Lower lobe of right lung (tissue), 2 donors: Measurements from ENCODE around the gene PCDHGA1. TPM values are rescaled to one million over a fixed set of nuclear protein-coding genes. Genes with fewer than 3 reads are reported as not detected.

Source experiments
- ATAC-seq, 2 donors: fragments of 200-7000 bp; cut with Tn5 transposase; one replicate each; pipeline ENCODE4 v1.9.1; 2020 to 2022; ENCODE audit warnings: mild to moderate bottlenecking in 2 of 2, moderate library complexity in 2 of 2
- DNase-seq: peaks from one replicate; pipeline ENCODE4 v3.0.0-alpha.2; 2020
- H3K27ac ChIP-seq: fragments of 200-600 bp; one replicate; pipeline ENCODE4 v1.8.0; 2022
- H3K27me3 ChIP-seq: fragments of 200-600 bp; one replicate; pipeline ENCODE4 v1.8.0; 2022; ENCODE audit warnings: low read depth
- H3K36me3 ChIP-seq: fragments of 200-600 bp; one replicate; pipeline ENCODE4 v1.8.0; 2022; ENCODE audit warnings: mild to moderate bottlenecking
- H3K4me1 ChIP-seq: fragments of 200-600 bp; one replicate; pipeline ENCODE4 v1.8.0; 2022
- H3K4me3 ChIP-seq: fragments of 200-600 bp; one replicate; pipeline ENCODE4 v1.8.0; 2022; ENCODE audit warnings: mild to moderate bottlenecking
- H3K9me3 ChIP-seq: fragments of 200-600 bp; one replicate; pipeline ENCODE4 v1.8.0; 2022
- intact Hi-C: fragments of 100-400 bp; cut with DNase I; formaldehyde crosslinking; loops from one replicate; pipeline ENCODE4 v1.11.0; 2022
- total RNA-seq: library from RNA; stranded (reverse); fragmentation: NEBNext Ultra II Directional; extraction: Animal tissue kit (Norgen Biotek cat#: 25700); gene quantifications from one replicate; pipeline ENCODE4 v1.2.1, GENCODE V29; 2021
- TF ChIP-seq, protein P1 (sequence below): fragments of 200-600 bp; IDR thresholded peaks from one replicate; pipeline ENCODE4 v1.8.0; 2022; ENCODE audit warnings: antibody characterized with exemption, mild to moderate bottlenecking
- donor health status: DM: no; HTN: yes; CAD: no; lungs with severe emphysema.

The PCDHGA1 gene
- total RNA-seq, 1 donor from 2014 or later: 0.53 TPM

DNA sequence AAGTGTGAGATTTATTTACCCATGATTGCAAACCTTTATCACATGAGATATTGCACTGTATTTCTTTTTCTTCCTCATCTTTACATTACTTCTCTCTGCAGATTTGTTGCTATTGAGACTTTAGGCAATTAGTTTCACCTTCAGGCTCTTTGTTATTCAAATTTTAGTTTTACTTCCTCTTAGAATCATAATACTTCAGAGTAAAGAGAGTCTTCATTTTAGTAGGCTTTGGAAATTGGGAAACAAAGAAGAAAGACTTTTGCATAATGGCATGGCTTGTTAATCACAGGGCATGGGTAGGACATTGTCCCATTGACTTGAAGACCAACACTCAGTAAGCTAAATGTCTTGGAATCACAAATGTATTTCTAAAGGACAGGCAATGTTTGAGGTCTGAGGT lies 32.4 kb downstream of the PCDHGA1 start:
- DNase-seq: no peak
- no peak for ATAC-seq
- Histone ChIP-seq H3K27ac (no peak overlapping the region), H3K4me1 (no peaks in the 10 kb centered on the region), H3K27me3 (peaks cover 49% of the 10 kb centered on the region), H3K4me3 (no peak overlapping the region), H3K36me3 (no peaks in the 10 kb centered on the region), H3K9me3 (peaks cover 80% of the 10 kb centered on the region)
- TF ChIP-seq, protein P1, sequence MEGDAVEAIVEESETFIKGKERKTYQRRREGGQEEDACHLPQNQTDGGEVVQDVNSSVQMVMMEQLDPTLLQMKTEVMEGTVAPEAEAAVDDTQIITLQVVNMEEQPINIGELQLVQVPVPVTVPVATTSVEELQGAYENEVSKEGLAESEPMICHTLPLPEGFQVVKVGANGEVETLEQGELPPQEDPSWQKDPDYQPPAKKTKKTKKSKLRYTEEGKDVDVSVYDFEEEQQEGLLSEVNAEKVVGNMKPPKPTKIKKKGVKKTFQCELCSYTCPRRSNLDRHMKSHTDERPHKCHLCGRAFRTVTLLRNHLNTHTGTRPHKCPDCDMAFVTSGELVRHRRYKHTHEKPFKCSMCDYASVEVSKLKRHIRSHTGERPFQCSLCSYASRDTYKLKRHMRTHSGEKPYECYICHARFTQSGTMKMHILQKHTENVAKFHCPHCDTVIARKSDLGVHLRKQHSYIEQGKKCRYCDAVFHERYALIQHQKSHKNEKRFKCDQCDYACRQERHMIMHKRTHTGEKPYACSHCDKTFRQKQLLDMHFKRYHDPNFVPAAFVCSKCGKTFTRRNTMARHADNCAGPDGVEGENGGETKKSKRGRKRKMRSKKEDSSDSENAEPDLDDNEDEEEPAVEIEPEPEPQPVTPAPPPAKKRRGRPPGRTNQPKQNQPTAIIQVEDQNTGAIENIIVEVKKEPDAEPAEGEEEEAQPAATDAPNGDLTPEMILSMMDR: no peak
- intact Hi-C loops: no loop called here

DNA sequence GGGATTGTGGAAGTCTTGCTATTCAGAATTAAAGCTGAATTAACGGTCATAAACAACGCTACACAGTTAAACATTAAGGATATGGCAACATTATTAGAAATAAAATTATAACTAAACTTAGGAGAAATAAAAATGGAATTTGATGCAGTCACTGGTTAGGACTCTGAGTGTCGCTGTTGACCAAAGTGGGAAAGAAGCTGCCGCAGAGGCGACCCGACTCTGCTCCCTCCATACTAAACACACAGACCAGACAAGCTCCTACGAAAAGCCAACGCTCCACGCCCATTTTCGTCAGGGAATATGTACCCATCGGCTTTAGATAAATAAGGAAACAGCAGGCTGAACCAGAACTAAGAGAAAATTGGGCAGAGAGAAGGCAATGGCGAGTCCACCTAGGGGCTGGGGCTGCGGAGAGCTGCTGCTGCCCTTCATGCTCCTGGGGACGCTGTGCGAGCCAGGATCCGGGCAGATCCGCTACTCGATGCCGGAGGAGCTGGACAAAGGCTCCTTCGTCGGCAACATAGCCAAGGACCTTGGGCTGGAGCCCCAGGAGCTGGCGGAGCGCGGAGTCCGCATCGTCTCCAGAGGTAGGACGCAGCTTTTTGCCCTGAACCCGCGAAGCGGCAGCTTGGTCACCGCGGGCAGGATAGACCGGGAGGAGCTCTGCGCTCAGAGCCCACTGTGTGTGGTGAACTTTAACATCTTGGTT lies 33.8 kb downstream of the PCDHGA1 start, which contains the start of gene PCDHGA5:
Gene PCDHGA5, plus strand, starts transcription at position 211 of the 709 bp plus-strand sequence. Its CDS starts 169 bp downstream, at position 380.
- Histone ChIP-seq H3K4me3 (peak within 1 kb of the TSS; percentile 28), H3K36me3 (no peaks in the 10 kb centered on the region), H3K4me1 (no peaks in the 10 kb centered on the region), H3K27me3 (peaks cover 49% of the 10 kb centered on the region), H3K9me3 (peaks cover 79% of the 10 kb centered on the region), H3K27ac (no peak within 1 kb of the TSS)
- TF ChIP-seq, protein P1: no peak
- DNase-seq (no peak), ATAC-seq (no peak)
- intact Hi-C loops: no loop called here

DNA sequence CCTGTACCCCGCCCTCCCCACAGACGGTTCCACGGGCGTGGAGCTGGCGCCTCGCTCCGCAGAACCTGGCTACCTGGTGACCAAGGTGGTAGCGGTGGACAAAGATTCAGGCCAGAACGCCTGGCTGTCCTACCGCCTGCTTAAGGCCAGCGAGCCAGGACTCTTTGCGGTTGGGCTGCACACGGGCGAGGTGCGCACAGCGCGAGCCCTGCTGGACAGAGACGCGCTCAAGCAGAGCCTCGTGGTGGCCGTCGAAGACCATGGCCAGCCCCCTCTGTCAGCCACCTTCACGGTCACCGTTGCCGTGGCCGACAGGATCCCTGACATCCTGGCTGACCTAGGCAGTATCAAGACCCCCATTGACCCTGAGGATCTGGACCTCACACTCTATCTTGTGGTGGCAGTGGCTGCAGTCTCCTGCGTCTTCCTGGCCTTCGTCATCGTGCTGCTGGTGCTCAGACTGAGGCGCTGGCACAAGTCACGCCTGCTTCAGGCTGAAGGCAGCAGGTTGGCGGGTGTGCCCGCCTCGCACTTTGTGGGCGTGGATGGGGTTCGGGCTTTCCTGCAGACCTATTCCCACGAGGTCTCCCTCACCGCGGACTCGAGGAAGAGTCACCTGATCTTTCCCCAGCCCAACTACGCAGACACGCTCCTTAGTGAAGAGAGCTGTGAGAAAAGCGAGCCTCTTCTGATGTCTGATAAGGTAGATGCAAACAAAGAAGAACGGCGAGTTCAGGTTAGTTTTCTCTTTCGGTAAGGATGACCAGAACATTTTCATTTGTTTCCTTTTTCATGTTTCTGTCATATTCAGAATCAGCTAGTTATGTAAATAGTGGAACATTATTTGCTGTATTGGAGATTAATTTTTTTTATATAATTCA lies 35.9 kb downstream of the PCDHGA1 start:
- H3K27ac ChIP-seq: no peak overlapping the region
- H3K27me3 ChIP-seq: peaks cover 47% of the 10 kb centered on the region
- H3K36me3 ChIP-seq: no peaks in the 10 kb centered on the region
- no peak overlapping the region for H3K4me3 ChIP-seq
- ATAC-seq: no peak
- DNase-seq: no peak
- intact Hi-C loops: no loop called here
- TF ChIP-seq, protein P1: no peak
- H3K4me1 ChIP-seq: no peaks in the 10 kb centered on the region
- H3K9me3 ChIP-seq: peaks cover 80% of the 10 kb centered on the region

DNA sequence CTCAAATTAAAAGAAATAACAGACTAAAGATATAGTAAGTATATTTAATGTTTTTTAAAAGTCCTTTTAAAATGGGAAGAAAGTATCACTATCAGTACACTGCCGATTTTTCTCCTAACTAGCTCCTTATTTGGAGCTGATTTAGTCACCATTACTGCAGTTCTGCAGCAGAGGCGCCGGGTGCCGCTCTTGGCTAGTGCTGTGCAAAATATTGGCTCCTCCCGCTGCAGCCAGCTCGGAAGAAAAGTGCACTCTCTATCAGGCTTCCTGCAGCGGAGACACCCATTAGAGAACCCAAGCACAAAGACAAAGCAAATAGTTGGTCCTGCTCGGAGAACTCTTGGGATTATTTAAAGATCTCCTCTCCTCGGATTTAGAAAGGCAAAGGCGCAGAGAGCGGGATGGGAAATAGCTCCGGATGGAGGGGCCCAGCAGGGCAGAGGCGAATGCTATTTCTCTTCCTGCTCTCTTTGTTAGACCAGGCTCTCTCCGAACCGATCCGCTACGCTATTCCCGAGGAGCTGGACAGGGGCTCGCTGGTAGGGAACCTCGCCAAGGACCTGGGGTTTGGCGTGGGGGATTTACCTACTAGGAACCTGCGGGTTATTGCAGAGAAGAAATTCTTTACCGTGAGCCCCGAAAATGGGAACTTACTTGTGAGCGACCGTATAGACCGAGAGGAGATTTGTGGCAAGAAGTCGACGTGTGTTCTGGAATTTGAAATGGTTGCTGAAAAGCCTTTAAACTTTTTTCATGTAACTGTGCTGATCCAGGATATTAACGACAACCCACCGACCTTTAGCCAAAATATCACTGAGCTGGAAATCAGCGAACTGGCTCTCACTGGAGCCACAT lies 39.9 kb downstream of the PCDHGA1 start, which contains the start of gene PCDHGB3:
Gene PCDHGB3, plus strand, starts transcription at position 249 of the 855 bp plus-strand sequence. Its CDS starts 153 bp downstream, at position 402.
- peak; percentile 59 to 68 for ATAC-seq
- H3K27me3 ChIP-seq: peaks cover 40% of the 10 kb centered on the region
- H3K4me1 ChIP-seq: no peaks in the 10 kb centered on the region
- H3K4me3 ChIP-seq: peak within 1 kb of the TSS; percentile 34
- H3K27ac ChIP-seq: no peak within 1 kb of the TSS
- DNase-seq: no peak
- H3K36me3 ChIP-seq: no peaks in the 10 kb centered on the region
- peaks cover 84% of the 10 kb centered on the region for H3K9me3 ChIP-seq
- intact Hi-C loops: no loop called here
- TF ChIP-seq, protein P1: no peak
